ENCODE results near the gene CREB5.
"Not testable (repeated sequence)": the region's sequence is repeated elsewhere in the genome, so short reads cannot be mapped to it uniquely, and the experiment has no call there.

CREB5 gene

GRCh38 chr7:28815369-28815927 is 403.1 kb downstream of the CREB5 start:
- Histone ChIP-seq H3K36me3 (ENCODE audit: insufficient read depth, low read length) (peaks cover 22% of the 10 kb centered on the region), H2AFZ (ENCODE audit: low read depth, low read length) (no peak overlapping the region), H3K4me3 (ENCODE audit: low read length) (no peak overlapping the region), H3K4me1 (ENCODE audit: insufficient read depth, low read length) (no peaks in the 10 kb centered on the region), H3K27me3 (ENCODE audit: insufficient read depth, low read length) (no peaks in the 10 kb centered on the region), H3K9me3 (ENCODE audit: low read length) (no peaks in the 10 kb centered on the region)

GRCh38 chr7:28815928-28816373 is 403.6 kb downstream of the CREB5 start:
- Histone ChIP-seq H2AFZ (ENCODE audit: low read depth, low read length) (no peak overlapping the region), H3K36me3 (ENCODE audit: insufficient read depth, low read length) (peaks cover 22% of the 10 kb centered on the region), H3K9me3 (ENCODE audit: low read length) (no peaks in the 10 kb centered on the region), H3K4me3 (ENCODE audit: low read length) (no peak overlapping the region), H3K4me1 (ENCODE audit: insufficient read depth, low read length) (peaks cover 2% of the 10 kb centered on the region), H3K27me3 (ENCODE audit: insufficient read depth, low read length) (no peaks in the 10 kb centered on the region)

- Histone ChIP-seq H2AFZ (ENCODE audit: low read depth, low read length) (no peak overlapping the region), H3K4me1 (ENCODE audit: insufficient read depth, low read length) (peaks cover 24% of the 10 kb centered on the region), H3K27me3 (ENCODE audit: insufficient read depth, low read length) (no peaks in the 10 kb centered on the region), H3K4me3 (ENCODE audit: low read length) (no peak overlapping the region), H3K36me3 (ENCODE audit: insufficient read depth, low read length) (peaks cover 21% of the 10 kb centered on the region), H3K9me3 (ENCODE audit: low read length) (no peaks in the 10 kb centered on the region)
These were observed 406.7 kb downstream of the CREB5 start for GRCh38 chr7:28818996-28819395.

- Histone ChIP-seq H2AFZ (ENCODE audit: low read depth, low read length) (no peak overlapping the region), H3K9me3 (ENCODE audit: low read length) (no peaks in the 10 kb centered on the region), H3K27me3 (ENCODE audit: insufficient read depth, low read length) (no peaks in the 10 kb centered on the region), H3K4me1 (ENCODE audit: insufficient read depth, low read length) (peaks cover 26% of the 10 kb centered on the region), H3K36me3 (ENCODE audit: insufficient read depth, low read length) (peaks cover 11% of the 10 kb centered on the region), H3K4me3 (ENCODE audit: low read length) (no peak overlapping the region)
These were observed 411.3 kb downstream of the CREB5 start for GRCh38 chr7:28823582-28823981.

- peaks cover 23% of the 10 kb centered on the region for H3K4me1 ChIP-seq (ENCODE audit: insufficient read depth, low read length)
- not testable (repeated sequence) for H3K27me3 ChIP-seq (ENCODE audit: insufficient read depth, low read length); H3K4me3 ChIP-seq (ENCODE audit: low read length)
These were observed 413.6 kb downstream of the CREB5 start for GRCh38 chr7:28825817-28826448.

GRCh38 chr7:28830846-28831245 is 418.5 kb downstream of the CREB5 start:
- no peaks in the 10 kb centered on the region for H3K9me3 ChIP-seq (ENCODE audit: low read length)
- no peaks in the 10 kb centered on the region for H3K27me3 ChIP-seq (ENCODE audit: insufficient read depth, low read length)
- no peaks in the 10 kb centered on the region for H3K36me3 ChIP-seq (ENCODE audit: insufficient read depth, low read length)
- no peak overlapping the region for H2AFZ ChIP-seq (ENCODE audit: low read depth, low read length)
- H3K4me3 ChIP-seq (ENCODE audit: low read length): no peak overlapping the region
- H3K4me1 ChIP-seq (ENCODE audit: insufficient read depth, low read length): no peaks in the 10 kb centered on the region

More at GRCh38 chr7:28825817-28826448, 413.6 kb downstream of the CREB5 start:
- H3K9me3 ChIP-seq (ENCODE audit: low read length); H2AFZ ChIP-seq (ENCODE audit: low read depth, low read length); H3K36me3 ChIP-seq (ENCODE audit: insufficient read depth, low read length): not testable (repeated sequence)

GRCh38 chr7:28832669-28833068 is 420.4 kb downstream of the CREB5 start:
- Histone ChIP-seq H3K27me3 (ENCODE audit: insufficient read depth, low read length) (no peaks in the 10 kb centered on the region), H3K36me3 (ENCODE audit: insufficient read depth, low read length) (no peaks in the 10 kb centered on the region), H3K4me1 (ENCODE audit: insufficient read depth, low read length) (no peaks in the 10 kb centered on the region), H3K9me3 (ENCODE audit: low read length) (no peaks in the 10 kb centered on the region), H2AFZ (ENCODE audit: low read depth, low read length) (no peak overlapping the region), H3K4me3 (ENCODE audit: low read length) (no peak overlapping the region)

GRCh38 chr7:28835800-28836199 is 423.5 kb downstream of the CREB5 start:
- Histone ChIP-seq H3K4me1 (ENCODE audit: insufficient read depth, low read length) (no peaks in the 10 kb centered on the region), H3K36me3 (ENCODE audit: insufficient read depth, low read length) (no peaks in the 10 kb centered on the region), H3K4me3 (ENCODE audit: low read length) (no peak overlapping the region), H3K9me3 (ENCODE audit: low read length) (no peaks in the 10 kb centered on the region), H3K27me3 (ENCODE audit: insufficient read depth, low read length) (no peaks in the 10 kb centered on the region), H2AFZ (ENCODE audit: low read depth, low read length) (no peak overlapping the region)

- Histone ChIP-seq H3K36me3 (ENCODE audit: insufficient read depth, low read length) (no peaks in the 10 kb centered on the region), H3K9me3 (ENCODE audit: low read length) (no peaks in the 10 kb centered on the region), H3K4me1 (ENCODE audit: insufficient read depth, low read length) (no peaks in the 10 kb centered on the region), H2AFZ (ENCODE audit: low read depth, low read length) (no peak overlapping the region), H3K27me3 (ENCODE audit: insufficient read depth, low read length) (no peaks in the 10 kb centered on the region), H3K4me3 (ENCODE audit: low read length) (no peak overlapping the region)
These were observed 424.4 kb downstream of the CREB5 start for GRCh38 chr7:28836716-28837115.

- Histone ChIP-seq H3K36me3 (ENCODE audit: insufficient read depth, low read length) (no peaks in the 10 kb centered on the region), H3K9me3 (ENCODE audit: low read length) (no peaks in the 10 kb centered on the region), H2AFZ (ENCODE audit: low read depth, low read length) (no peak overlapping the region), H3K4me3 (ENCODE audit: low read length) (no peak overlapping the region), H3K4me1 (ENCODE audit: insufficient read depth, low read length) (no peaks in the 10 kb centered on the region), H3K27me3 (ENCODE audit: insufficient read depth, low read length) (no peaks in the 10 kb centered on the region)
These were observed 424.9 kb downstream of the CREB5 start for GRCh38 chr7:28837216-28837615.

GRCh38 chr7:28840592-28840995 is 428.3 kb downstream of the CREB5 start:
- H2AFZ ChIP-seq (ENCODE audit: low read depth, low read length): no peak overlapping the region
- H3K27me3 ChIP-seq (ENCODE audit: insufficient read depth, low read length): no peaks in the 10 kb centered on the region
- no peaks in the 10 kb centered on the region for H3K4me1 ChIP-seq (ENCODE audit: insufficient read depth, low read length)
- no peaks in the 10 kb centered on the region for H3K36me3 ChIP-seq (ENCODE audit: insufficient read depth, low read length)
- H3K4me3 ChIP-seq (ENCODE audit: low read length): no peak overlapping the region
- H3K9me3 ChIP-seq (ENCODE audit: low read length): no peaks in the 10 kb centered on the region

- Histone ChIP-seq H3K27me3 (ENCODE audit: insufficient read depth, low read length) (no peaks in the 10 kb centered on the region), H2AFZ (ENCODE audit: low read depth, low read length) (no peak overlapping the region), H3K4me3 (ENCODE audit: low read length) (no peak overlapping the region), H3K4me1 (ENCODE audit: insufficient read depth, low read length) (no peaks in the 10 kb centered on the region), H3K36me3 (ENCODE audit: insufficient read depth, low read length) (no peaks in the 10 kb centered on the region), H3K9me3 (ENCODE audit: low read length) (no peaks in the 10 kb centered on the region)
These were observed 429.4 kb downstream of the CREB5 start for GRCh38 chr7:28841766-28842165.

GRCh38 chr7:28842769-28843295 is 430.5 kb downstream of the CREB5 start:
- Histone ChIP-seq H3K9me3 (ENCODE audit: low read length) (no peaks in the 10 kb centered on the region), H2AFZ (ENCODE audit: low read depth, low read length) (no peak overlapping the region), H3K27me3 (ENCODE audit: insufficient read depth, low read length) (no peaks in the 10 kb centered on the region), H3K36me3 (ENCODE audit: insufficient read depth, low read length) (no peaks in the 10 kb centered on the region), H3K4me1 (ENCODE audit: insufficient read depth, low read length) (no peaks in the 10 kb centered on the region), H3K4me3 (ENCODE audit: low read length) (no peak overlapping the region)

GRCh38 chr7:28845106-28845505 is 432.8 kb downstream of the CREB5 start:
- no peak overlapping the region for H2AFZ ChIP-seq (ENCODE audit: low read depth, low read length)
- no peaks in the 10 kb centered on the region for H3K36me3 ChIP-seq (ENCODE audit: insufficient read depth, low read length)
- H3K4me3 ChIP-seq (ENCODE audit: low read length): no peak overlapping the region
- H3K4me1 ChIP-seq (ENCODE audit: insufficient read depth, low read length): no peaks in the 10 kb centered on the region
- no peaks in the 10 kb centered on the region for H3K9me3 ChIP-seq (ENCODE audit: low read length)
- no peaks in the 10 kb centered on the region for H3K27me3 ChIP-seq (ENCODE audit: insufficient read depth, low read length)
